Activated CD4-positive, alpha-beta memory T cell treated with anti-CD3 and anti-CD28 coated beads, Interleukin-2, amount 10 ng/mL, durations not matched to agents 7 days and 5 days (primary cell): ENCODE data around the gene HK1. TPM values are rescaled to one million over a fixed set of nuclear protein-coding genes. Genes with fewer than 3 reads are reported as not detected.
A peak's percentile ranks its signal among the peaks of the same experiment; 100 is the strongest.

Experiments
- CTCF ChIA-PET: fragments of 350-600 bp; sonication (Branson Sonifier 250); formaldehyde crosslinking; loops from one replicate; lab custom pipeline; 2021; ENCODE audit warnings: antibody characterized with exemption, inconsistent platforms; lab: Charles Lee
- POLR2A ChIA-PET: fragments of 350-600 bp; sonication (Branson Sonifier 250); formaldehyde crosslinking; loops from one replicate; lab custom pipeline; 2021; ENCODE audit warnings: antibody characterized with exemption; lab: Charles Lee
- DNase-seq: peaks from one replicate; pipeline ENCODE4 v3.0.0-alpha.2; 2020
- H3K27ac Mint-ChIP-seq: one replicate; pipeline ENCODE4 v1.8.0; 2021; ENCODE audit warnings: mild to moderate bottlenecking, mixed read lengths
- H3K27me3 Mint-ChIP-seq: one replicate; pipeline ENCODE4 v1.8.0; 2021; ENCODE audit warnings: mixed read lengths
- H3K36me3 Mint-ChIP-seq: one replicate; pipeline ENCODE4 v1.8.0; 2021; ENCODE audit warnings: low read depth, mixed read lengths
- H3K4me1 Mint-ChIP-seq: one replicate; pipeline ENCODE4 v1.8.0; 2021; ENCODE audit warnings: mixed read lengths
- H3K4me3 Mint-ChIP-seq: one replicate; pipeline ENCODE4 v1.8.0; 2021; ENCODE audit warnings: mild to moderate bottlenecking, mixed read lengths
- H3K9me3 Mint-ChIP-seq: one replicate; pipeline ENCODE4 v1.8.0; 2021; ENCODE audit warnings: mixed read lengths
- total RNA-seq, 2 experiments: library from RNA; stranded (reverse); gene quantifications; one replicate each; pipeline ENCODE4 v1.2.3, GENCODE V29; 2021

Gene HK1
- total RNA-seq, 2 experiments from 2014 or later: 142 to 146 TPM

GRCh38 chr10:69391158-69391557 lies 112.9 kb downstream of the HK1 start:
- no peaks in the 10 kb centered on the region for H3K27me3 Mint-ChIP-seq
- no peaks in the 10 kb centered on the region for H3K9me3 Mint-ChIP-seq
- DNase-seq: no peak
- H3K4me1 Mint-ChIP-seq: peaks cover 32% of the 10 kb centered on the region
- H3K36me3 Mint-ChIP-seq: peaks cover 63% of the 10 kb centered on the region
- CTCF ChIA-PET: interaction anchor here (0.8 to 6.6 kb wide), 6 partner anchors 32 to 162 kb away, joined by 3 to 101 read pairs (median 4); no protein-coding TSS in a partner anchor
- no peak overlapping the region for H3K27ac Mint-ChIP-seq
- H3K4me3 Mint-ChIP-seq: no peak overlapping the region
- POLR2A ChIA-PET: interaction anchor here (1.0 to 2.0 kb wide), 3 partner anchors 72 to 304 kb away, joined by 3 to 10 read pairs (median 3); partner anchors contain the start of gene SRGN

- ChIA-PET POLR2A (interaction anchor here (0.6 to 1.7 kb wide), 4 partner anchors 16 to 153 kb away, joined by 3 to 9 read pairs (median 4); no protein-coding TSS in a partner anchor), CTCF (interaction anchor here (0.6 to 6.6 kb wide), 29 partner anchors 10 to 405 kb away, joined by 3 to 101 read pairs (median 4); partner anchors contain the start of gene SUPV3L1)
- DNase-seq: peak; percentile 88
- Mint-ChIP-seq H3K4me1 (peaks cover 32% of the 10 kb centered on the region), H3K27me3 (no peaks in the 10 kb centered on the region), H3K9me3 (no peaks in the 10 kb centered on the region), H3K36me3 (peaks cover 61% of the 10 kb centered on the region), H3K4me3 (no peak overlapping the region), H3K27ac (peak overlapping the region; percentile 67)
Observed at GRCh38 chr10:69392481-69393000, 114.2 kb downstream of the HK1 start.

- CTCF ChIA-PET: interaction anchor here (1.2 to 1.7 kb wide), 2 partner anchors 18 to 151 kb away, joined by 3 to 11 read pairs; no protein-coding TSS in a partner anchor
- peaks cover 56% of the 10 kb centered on the region for H3K36me3 Mint-ChIP-seq
Observed at GRCh38 chr10:69394020-69394419, 115.7 kb downstream of the HK1 start.

GRCh38 chr10:69397972-69398371 lies 119.7 kb downstream of the HK1 start:
- ChIA-PET POLR2A (interaction anchor here (1.3 to 1.8 kb wide), 2 partner anchors 11 to 169 kb away, joined by 4 to 5 read pairs; no protein-coding TSS in a partner anchor), CTCF (interaction anchor here (2.5 kb wide), 1 partner anchor 9 kb away, joined by 12 read pairs; no protein-coding TSS in a partner anchor)
- no peak overlapping the region for H3K4me3 Mint-ChIP-seq
- H3K4me1 Mint-ChIP-seq: no peaks in the 10 kb centered on the region
- H3K36me3 Mint-ChIP-seq: peaks cover 50% of the 10 kb centered on the region
- H3K27ac Mint-ChIP-seq: no peak overlapping the region
- H3K27me3 Mint-ChIP-seq: no peaks in the 10 kb centered on the region
- H3K9me3 Mint-ChIP-seq: no peaks in the 10 kb centered on the region
- DNase-seq: no peak

More at GRCh38 chr10:69394020-69394419, 115.7 kb downstream of the HK1 start:
- Mint-ChIP-seq H3K4me3 (no peak overlapping the region), H3K27me3 (no peaks in the 10 kb centered on the region), H3K4me1 (peaks cover 32% of the 10 kb centered on the region), H3K27ac (no peak overlapping the region), H3K9me3 (no peaks in the 10 kb centered on the region)
- no peak for DNase-seq
- POLR2A ChIA-PET: interaction anchor here (1.2 kb wide), 1 partner anchor 75 kb away, joined by 3 read pairs; no protein-coding TSS in a partner anchor

GRCh38 chr10:69398466-69398865 lies 120.2 kb downstream of the HK1 start:
- DNase-seq: no peak

GRCh38 chr10:69400936-69401335 lies 122.6 kb downstream of the HK1 start:
- CTCF ChIA-PET: interaction anchor here (1.3 kb wide), 1 partner anchor 165 kb away, joined by 4 read pairs; no protein-coding TSS in a partner anchor
- H3K9me3 Mint-ChIP-seq: no peaks in the 10 kb centered on the region

More at GRCh38 chr10:69398466-69398865, 120.2 kb downstream of the HK1 start:
- no peaks in the 10 kb centered on the region for H3K9me3 Mint-ChIP-seq
- peaks cover 50% of the 10 kb centered on the region for H3K36me3 Mint-ChIP-seq
- CTCF ChIA-PET: interaction anchor here (2.5 kb wide), 1 partner anchor 9 kb away, joined by 12 read pairs; no protein-coding TSS in a partner anchor
- no peaks in the 10 kb centered on the region for H3K4me1 Mint-ChIP-seq
- H3K27ac Mint-ChIP-seq: no peak overlapping the region
- no peak overlapping the region for H3K4me3 Mint-ChIP-seq
- POLR2A ChIA-PET: interaction anchor here (1.3 to 1.8 kb wide), 2 partner anchors 10 to 169 kb away, joined by 4 to 5 read pairs; no protein-coding TSS in a partner anchor
- no peaks in the 10 kb centered on the region for H3K27me3 Mint-ChIP-seq

GRCh38 chr10:69401416-69401815 lies 123.1 kb downstream of the HK1 start:
- CTCF ChIA-PET: no interaction called here
- Mint-ChIP-seq H3K9me3 (no peaks in the 10 kb centered on the region), H3K27ac (no peak overlapping the region), H3K4me3 (no peak overlapping the region), H3K4me1 (peaks cover 2% of the 10 kb centered on the region), H3K36me3 (peaks cover 45% of the 10 kb centered on the region), H3K27me3 (no peaks in the 10 kb centered on the region)
- POLR2A ChIA-PET: no interaction called here
- no peak for DNase-seq

More at GRCh38 chr10:69400936-69401335, 122.6 kb downstream of the HK1 start:
- Mint-ChIP-seq H3K4me1 (peaks cover 1% of the 10 kb centered on the region), H3K27ac (no peak overlapping the region), H3K36me3 (peaks cover 47% of the 10 kb centered on the region), H3K27me3 (no peaks in the 10 kb centered on the region), H3K4me3 (no peak overlapping the region)
- no peak for DNase-seq
- POLR2A ChIA-PET: no interaction called here

- POLR2A ChIA-PET: no interaction called here
- H3K36me3 Mint-ChIP-seq: peaks cover 41% of the 10 kb centered on the region
- no peaks in the 10 kb centered on the region for H3K9me3 Mint-ChIP-seq
- no peak overlapping the region for H3K4me3 Mint-ChIP-seq
- no peak for DNase-seq
- CTCF ChIA-PET: no interaction called here
- H3K27me3 Mint-ChIP-seq: no peaks in the 10 kb centered on the region
- no peak overlapping the region for H3K27ac Mint-ChIP-seq
- peaks cover 8% of the 10 kb centered on the region for H3K4me1 Mint-ChIP-seq
Observed at GRCh38 chr10:69402386-69402785, 124.1 kb downstream of the HK1 start.

GRCh38 chr10:69403066-69403465 lies 124.8 kb downstream of the HK1 start:
- DNase-seq: no peak
- ChIA-PET CTCF (interaction anchor here (0.6 to 1.7 kb wide), 4 partner anchors 104 to 236 kb away, joined by 3 to 6 read pairs (median 4); no protein-coding TSS in a partner anchor), POLR2A (interaction anchor here (1.4 kb wide), 1 partner anchor 63 kb away, joined by 5 read pairs; no protein-coding TSS in a partner anchor)
- peaks cover 12% of the 10 kb centered on the region for H3K4me1 Mint-ChIP-seq
- no peak overlapping the region for H3K27ac Mint-ChIP-seq
- H3K36me3 Mint-ChIP-seq: peaks cover 41% of the 10 kb centered on the region
- H3K27me3 Mint-ChIP-seq: no peaks in the 10 kb centered on the region
- H3K9me3 Mint-ChIP-seq: no peaks in the 10 kb centered on the region
- no peak overlapping the region for H3K4me3 Mint-ChIP-seq

- Mint-ChIP-seq H3K4me3 (no peak overlapping the region), H3K9me3 (no peaks in the 10 kb centered on the region), H3K36me3 (peaks cover 38% of the 10 kb centered on the region), H3K4me1 (peaks cover 16% of the 10 kb centered on the region), H3K27me3 (no peaks in the 10 kb centered on the region), H3K27ac (no peak overlapping the region)
- no peak for DNase-seq
- ChIA-PET POLR2A (interaction anchor here (1.4 kb wide), 1 partner anchor 62 kb away, joined by 5 read pairs; no protein-coding TSS in a partner anchor), CTCF (interaction anchor here (0.6 to 1.7 kb wide), 5 partner anchors 11 to 236 kb away, joined by 3 to 6 read pairs (median 4); no protein-coding TSS in a partner anchor)
Observed at GRCh38 chr10:69403519-69403918, 125.2 kb downstream of the HK1 start.

- ChIA-PET POLR2A (interaction anchor here (1.4 kb wide), 1 partner anchor 61 kb away, joined by 5 read pairs; no protein-coding TSS in a partner anchor), CTCF (no interaction called here)
- peaks cover 23% of the 10 kb centered on the region for H3K4me1 Mint-ChIP-seq
- DNase-seq: no peak
- no peak overlapping the region for H3K27ac Mint-ChIP-seq
- peaks cover 29% of the 10 kb centered on the region for H3K36me3 Mint-ChIP-seq
- H3K4me3 Mint-ChIP-seq: no peak overlapping the region
- H3K27me3 Mint-ChIP-seq: no peaks in the 10 kb centered on the region
- no peaks in the 10 kb centered on the region for H3K9me3 Mint-ChIP-seq
Observed at GRCh38 chr10:69404786-69405185, 126.5 kb downstream of the HK1 start.

GRCh38 chr10:69405221-69405620 lies 126.9 kb downstream of the HK1 start:
- no peaks in the 10 kb centered on the region for H3K9me3 Mint-ChIP-seq
- ChIA-PET CTCF (interaction anchor here (1.0 to 1.2 kb wide), 2 partner anchors 13 to 361 kb away, joined by 3 read pairs; no protein-coding TSS in a partner anchor), POLR2A (interaction anchor here (3.6 kb wide), 1 partner anchor 87 kb away, joined by 21 read pairs; no protein-coding TSS in a partner anchor)
- H3K4me1 Mint-ChIP-seq: peaks cover 26% of the 10 kb centered on the region
- H3K36me3 Mint-ChIP-seq: peaks cover 25% of the 10 kb centered on the region
- no peak for DNase-seq
- H3K4me3 Mint-ChIP-seq: no peak overlapping the region
- H3K27ac Mint-ChIP-seq: no peak overlapping the region
- no peaks in the 10 kb centered on the region for H3K27me3 Mint-ChIP-seq
